ENCODE results near the gene NUFIP2. TPM values are rescaled to one million over a fixed set of nuclear protein-coding genes. Genes with fewer than 3 reads are reported as not detected.
"Not testable (repeated sequence)": the region's sequence is repeated elsewhere in the genome, so short reads cannot be mapped to it uniquely, and the experiment has no call there.

Gene NUFIP2
- total RNA-seq, 2 experiments from 2014 or later, result 66.9 to 85.4 TPM

DNA sequence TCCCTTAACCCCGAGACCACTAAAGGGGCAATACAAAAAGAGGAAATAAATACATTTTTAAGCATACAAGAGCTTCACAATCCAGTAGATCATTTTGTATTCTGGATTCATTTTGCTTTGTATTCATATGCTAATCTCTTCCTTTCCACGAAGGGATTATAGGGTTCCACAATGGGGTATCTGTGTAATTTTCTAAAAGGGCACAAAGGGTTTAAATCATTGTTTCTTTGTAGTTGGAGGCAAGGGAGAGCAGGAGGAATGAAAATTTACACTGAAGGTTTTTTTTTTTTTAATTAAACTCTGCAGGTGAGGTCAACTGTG, 592 bp upstream of the NUFIP2 start:
- DNase-seq, result no peak
- Mint-ChIP-seq H3K9me3 (no peaks in the 10 kb centered on the region), H3K27ac (peak overlapping the region; percentile 99), H3K4me3 (peak overlapping the region; percentile 97), H3K36me3 (ENCODE audit: low read depth) (peaks cover 22% of the 10 kb centered on the region), H3K27me3 (no peaks in the 10 kb centered on the region), H3K4me1 (peaks cover 26% of the 10 kb centered on the region)
- ChIA-PET POLR2A (interaction anchor here (0.9 to 1.0 kb wide), 3 partner anchors 13 to 155 kb away, joined by 3 to 4 read pairs (median 3); no protein-coding TSS in a partner anchor), CTCF (interaction anchor here (0.9 to 1.3 kb wide), 7 partner anchors 9 to 149 kb away, joined by 3 to 6 read pairs (median 4); partner anchors contain the start of gene MYO18A)

DNA sequence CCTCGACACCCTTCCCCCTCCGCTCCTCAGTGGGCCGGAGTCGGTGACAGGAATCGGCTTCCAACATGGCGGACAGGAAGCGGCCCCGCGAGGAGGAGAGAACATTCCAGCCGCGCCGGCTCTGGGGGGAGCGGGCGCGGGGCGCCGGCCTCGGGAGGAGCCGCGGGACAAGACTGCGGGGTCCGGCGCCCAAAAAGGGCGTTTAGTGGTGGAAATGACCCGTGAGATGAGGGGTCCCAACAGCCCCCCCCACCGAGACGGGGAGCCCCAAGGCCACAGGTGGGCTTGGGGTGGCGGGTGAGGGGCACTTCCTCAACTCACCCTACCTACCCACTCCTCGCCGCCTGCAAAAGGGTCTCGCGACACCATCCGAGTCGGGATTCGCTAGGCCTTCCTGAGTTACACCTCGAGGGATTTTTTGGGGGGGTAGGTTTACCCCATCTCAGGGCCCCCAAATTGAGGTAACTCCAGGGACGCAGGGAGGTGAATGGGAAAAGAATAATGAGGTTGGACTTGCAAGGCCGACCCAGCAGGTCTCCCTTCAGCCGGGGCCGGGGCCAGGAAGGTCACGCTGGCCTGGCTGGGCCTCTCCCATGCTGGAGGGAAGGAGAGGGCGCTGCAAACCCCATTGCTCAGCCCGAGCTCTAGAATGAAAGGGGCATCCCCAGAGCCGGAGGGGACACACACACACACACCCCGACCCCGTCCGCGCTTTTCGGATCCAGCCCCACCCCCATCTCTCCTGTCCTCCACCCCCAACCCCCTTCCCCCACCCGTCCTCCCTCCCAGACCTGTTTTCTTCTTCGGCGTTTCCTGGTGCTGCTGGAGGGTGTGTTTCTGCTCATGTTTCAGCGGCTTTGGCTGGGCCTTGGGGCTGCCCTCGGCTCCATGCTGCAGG, 707 bp downstream of the NUFIP2 start:
- POLR2A ChIA-PET, result interaction anchor here (0.6 to 1.0 kb wide), 3 partner anchors 12 to 153 kb away, joined by 3 to 4 read pairs (median 3); no protein-coding TSS in a partner anchor

DNA sequence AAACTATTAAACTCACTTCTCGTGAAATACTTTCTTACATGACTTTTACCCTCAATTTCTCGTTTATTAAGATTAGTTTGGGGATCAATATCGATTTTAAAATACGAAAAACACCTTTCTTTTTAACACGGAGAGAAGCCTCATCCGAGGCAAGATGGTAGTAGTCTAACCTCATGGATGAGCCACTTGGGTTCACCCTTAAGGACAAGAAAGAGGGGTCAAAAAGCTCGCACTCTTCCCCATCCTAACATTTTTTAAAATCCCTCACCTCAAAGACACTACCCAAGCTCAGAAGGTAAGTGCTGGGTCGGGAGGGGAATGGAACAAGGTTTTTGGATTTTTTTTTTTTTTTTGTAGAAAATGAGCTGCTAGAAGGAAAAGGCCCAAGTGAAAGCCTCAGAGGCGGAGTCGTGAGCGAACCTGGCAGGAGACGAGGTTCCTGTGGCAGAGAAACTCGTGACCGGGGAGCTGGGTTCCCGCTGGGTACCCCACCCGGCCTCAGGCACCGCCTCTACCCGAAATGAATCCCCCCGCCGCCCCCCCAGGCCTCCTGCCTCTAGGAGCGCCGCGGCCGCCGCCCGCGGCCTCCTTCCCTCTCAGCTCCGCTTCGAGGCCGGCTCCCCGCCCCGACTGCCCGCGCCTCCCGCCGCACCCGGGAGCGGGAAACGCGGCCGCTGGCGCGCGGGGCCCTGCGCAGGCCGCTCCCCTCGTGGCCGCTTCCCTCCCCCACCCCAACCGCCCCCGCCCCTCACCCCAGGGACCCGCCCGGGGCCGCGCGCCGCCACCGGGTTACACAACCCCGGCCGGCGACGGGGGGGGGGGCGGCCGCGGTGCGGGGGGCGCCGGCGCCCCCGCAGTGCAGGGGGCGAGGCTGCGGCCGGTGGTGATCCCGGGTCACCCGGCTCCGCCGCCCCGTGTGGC, 1.6 kb downstream of the NUFIP2 start:
- peaks cover 42% of the 10 kb centered on the region for H3K36me3 Mint-ChIP-seq (ENCODE audit: low read depth)
- DNase-seq, result peak; percentile 59
- peak overlapping the region; percentile 97 for H3K4me3 Mint-ChIP-seq
- peak overlapping the region; percentile 99 for H3K27ac Mint-ChIP-seq
- POLR2A ChIA-PET, result no interaction called here
- no peaks in the 10 kb centered on the region for H3K27me3 Mint-ChIP-seq
- H3K4me1 Mint-ChIP-seq, result peaks cover 46% of the 10 kb centered on the region
- CTCF ChIA-PET, result interaction anchor here (0.6 to 3.3 kb wide), 7 partner anchors 12 to 349 kb away, joined by 3 to 26 read pairs (median 4); no protein-coding TSS in a partner anchor
- H3K9me3 Mint-ChIP-seq, result no peaks in the 10 kb centered on the region

More for the DNA sequence above, 707 bp downstream of the NUFIP2 start:
- peak; percentile 62 for DNase-seq
- H3K4me3 Mint-ChIP-seq, result peak overlapping the region; percentile 97
- H3K27ac Mint-ChIP-seq, result peak overlapping the region; percentile 99
- no peaks in the 10 kb centered on the region for H3K27me3 Mint-ChIP-seq
- peaks cover 38% of the 10 kb centered on the region for H3K4me1 Mint-ChIP-seq
- peaks cover 33% of the 10 kb centered on the region for H3K36me3 Mint-ChIP-seq (ENCODE audit: low read depth)
- CTCF ChIA-PET, result interaction anchor here (0.6 to 3.3 kb wide), 10 partner anchors 12 to 348 kb away, joined by 3 to 26 read pairs (median 4); partner anchors contain the start of gene MYO18A
- no peaks in the 10 kb centered on the region for H3K9me3 Mint-ChIP-seq

DNA sequence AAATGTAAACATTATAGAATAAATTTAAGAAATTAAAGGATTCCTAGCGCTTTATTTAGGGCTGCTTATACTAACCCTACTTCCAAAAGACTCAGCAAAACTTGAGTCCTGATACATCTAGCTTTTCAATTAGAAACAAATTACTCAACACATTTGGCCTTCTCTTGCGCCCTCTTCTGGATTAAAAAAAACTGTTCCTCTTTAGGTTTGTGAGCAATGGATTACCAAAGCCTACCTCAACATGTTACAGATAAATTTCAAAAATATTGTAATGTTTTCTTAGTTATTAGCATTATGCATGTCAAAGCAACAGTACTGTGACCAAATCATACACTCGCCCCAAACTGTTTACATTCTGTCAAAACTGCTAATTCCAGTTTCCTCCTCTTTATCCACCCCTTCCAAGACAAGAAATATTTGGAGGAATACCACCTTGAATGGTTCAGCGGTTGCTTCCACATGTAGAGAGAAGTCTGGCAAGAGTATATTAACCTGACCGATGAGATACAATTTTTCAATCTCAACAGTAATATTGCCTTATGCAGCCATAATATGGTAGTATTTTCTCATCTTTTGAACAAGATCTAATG, 2.7 kb downstream of the NUFIP2 start:
- POLR2A ChIA-PET, result no interaction called here
- Mint-ChIP-seq H3K4me3 (peak overlapping the region; percentile 89), H3K4me1 (peaks cover 57% of the 10 kb centered on the region), H3K27me3 (no peaks in the 10 kb centered on the region), H3K27ac (peak overlapping the region; percentile 91), H3K9me3 (no peaks in the 10 kb centered on the region), H3K36me3 (ENCODE audit: low read depth) (peaks cover 53% of the 10 kb centered on the region)
- CTCF ChIA-PET, result interaction anchor here (0.6 to 3.3 kb wide), 14 partner anchors 11 to 814 kb away, joined by 3 to 26 read pairs (median 4); no protein-coding TSS in a partner anchor
- DNase-seq, result peak; percentile 54

DNA sequence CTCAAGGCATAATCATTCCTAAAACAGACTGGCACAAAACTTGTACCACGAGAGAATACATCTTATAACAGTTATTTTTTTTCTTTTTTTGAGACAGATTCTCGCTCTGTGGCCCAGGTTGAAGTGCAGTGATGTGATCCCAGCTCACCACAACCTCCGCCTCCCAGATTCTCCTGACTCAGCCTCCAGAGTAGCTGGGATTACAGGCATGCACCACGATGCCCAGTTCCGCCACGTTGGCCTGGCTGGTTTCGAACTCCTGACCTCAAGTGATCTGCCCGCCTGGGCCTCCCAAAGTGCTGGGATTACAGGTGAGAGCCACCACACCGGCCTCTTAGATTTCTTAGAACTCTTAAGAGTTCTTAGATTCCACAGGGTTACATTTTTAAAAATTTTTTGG, 4.1 kb downstream of the NUFIP2 start:
- peaks cover 67% of the 10 kb centered on the region for H3K36me3 Mint-ChIP-seq (ENCODE audit: low read depth)
- H3K4me1 Mint-ChIP-seq, result peaks cover 59% of the 10 kb centered on the region
- no peak overlapping the region for H3K27ac Mint-ChIP-seq
- CTCF ChIA-PET, result interaction anchor here (0.8 to 3.3 kb wide), 6 partner anchors 10 to 166 kb away, joined by 3 to 26 read pairs (median 6); no protein-coding TSS in a partner anchor
- no peaks in the 10 kb centered on the region for H3K9me3 Mint-ChIP-seq
- POLR2A ChIA-PET, result no interaction called here
- no peak overlapping the region for H3K4me3 Mint-ChIP-seq
- no peaks in the 10 kb centered on the region for H3K27me3 Mint-ChIP-seq
- DNase-seq, result no peak

DNA sequence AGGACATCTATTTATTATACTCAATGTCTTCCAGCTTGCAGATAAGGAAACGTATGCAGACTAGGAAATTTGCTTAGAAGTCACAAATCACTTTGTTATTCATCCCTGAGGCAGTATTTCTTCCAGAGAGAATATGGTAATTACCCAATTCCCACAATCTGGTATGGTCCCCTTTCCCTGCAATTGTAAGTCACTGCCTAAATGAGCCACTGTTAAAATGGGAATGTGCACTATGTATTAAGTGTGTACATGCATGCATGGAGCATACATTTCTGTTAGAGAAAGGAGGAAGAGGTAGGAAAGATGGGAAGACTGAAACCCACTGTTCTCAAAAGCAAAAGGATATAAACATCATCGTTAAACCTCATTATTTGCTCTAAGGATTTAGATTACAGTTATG, 10.0 kb downstream of the NUFIP2 start:
- POLR2A ChIA-PET, result no interaction called here
- peaks cover 52% of the 10 kb centered on the region for H3K4me1 Mint-ChIP-seq
- CTCF ChIA-PET, result interaction anchor here (1.0 kb wide), 1 partner anchor 334 kb away, joined by 4 read pairs; no protein-coding TSS in a partner anchor
- no peak overlapping the region for H3K27ac Mint-ChIP-seq
- peaks cover 16% of the 10 kb centered on the region for H3K9me3 Mint-ChIP-seq
- H3K4me3 Mint-ChIP-seq, result no peak overlapping the region
- no peaks in the 10 kb centered on the region for H3K27me3 Mint-ChIP-seq
- H3K36me3 Mint-ChIP-seq (ENCODE audit: low read depth), result peaks cover 91% of the 10 kb centered on the region
- DNase-seq, result no peak

DNA sequence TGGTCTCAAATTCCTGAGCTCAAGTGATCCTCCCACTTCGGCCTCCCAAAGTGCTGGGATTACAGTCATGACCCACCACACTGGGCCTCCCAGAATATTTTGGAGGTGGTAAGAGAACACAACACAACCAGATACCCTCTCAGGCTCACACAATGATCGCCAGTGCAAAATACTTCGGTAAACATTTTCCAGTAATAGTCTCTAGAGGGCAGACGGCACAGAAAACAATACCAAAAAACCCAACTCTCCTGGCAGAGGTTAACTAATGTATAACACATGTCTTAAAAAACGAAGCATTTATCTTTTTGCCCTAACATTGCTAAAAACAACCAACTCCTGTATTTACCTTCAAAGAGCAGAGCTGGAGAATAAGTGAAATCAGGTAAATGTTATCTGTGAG, 10.5 kb downstream of the NUFIP2 start:
- no peak for DNase-seq
- CTCF ChIA-PET, result interaction anchor here (1.0 kb wide), 1 partner anchor 334 kb away, joined by 4 read pairs; no protein-coding TSS in a partner anchor
- POLR2A ChIA-PET, result no interaction called here
- Mint-ChIP-seq H3K27me3 (no peaks in the 10 kb centered on the region), H3K27ac (no peak overlapping the region), H3K9me3 (peaks cover 21% of the 10 kb centered on the region), H3K4me1 (peaks cover 48% of the 10 kb centered on the region), H3K36me3 (ENCODE audit: low read depth) (peaks cover 91% of the 10 kb centered on the region), H3K4me3 (no peak overlapping the region)

DNA sequence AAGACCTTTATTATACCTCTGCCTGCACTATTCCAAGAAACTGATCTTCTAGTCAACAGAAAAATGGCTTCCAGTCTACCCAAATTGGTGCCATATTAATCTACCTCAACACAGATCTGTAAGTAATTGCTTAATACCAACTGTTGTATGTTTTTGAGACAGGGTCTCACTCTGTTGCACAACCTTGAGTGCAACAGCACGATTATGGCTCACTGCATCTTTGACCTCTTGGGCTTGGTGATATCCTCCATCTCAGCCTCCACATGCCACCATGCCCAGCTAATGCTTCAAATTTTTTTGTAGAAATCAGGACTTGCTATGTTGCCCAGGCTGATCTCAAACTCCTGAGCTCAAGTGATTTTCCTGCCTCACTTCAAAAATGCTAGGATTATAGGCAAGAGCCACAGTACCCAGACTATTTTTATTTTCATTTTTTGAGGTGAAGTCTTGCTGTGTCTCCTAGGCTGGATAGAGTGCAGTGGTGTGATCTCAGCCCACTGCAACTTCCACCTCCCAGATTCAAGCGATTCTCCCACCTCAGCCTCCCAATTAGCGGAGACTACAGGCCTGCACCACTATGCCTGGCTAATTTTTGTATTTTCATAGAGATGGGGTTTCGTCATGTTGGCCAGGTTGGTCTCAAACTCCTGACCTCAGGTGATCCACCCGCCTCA, 14.4 kb downstream of the NUFIP2 start:
- Mint-ChIP-seq H3K9me3 (peaks cover 21% of the 10 kb centered on the region), H3K36me3 (ENCODE audit: low read depth) (peaks cover 91% of the 10 kb centered on the region), H3K4me3 (no peak overlapping the region), H3K4me1 (peaks cover 39% of the 10 kb centered on the region), H3K27me3 (no peaks in the 10 kb centered on the region), H3K27ac (no peak overlapping the region)
- no peak for DNase-seq
- ChIA-PET CTCF (interaction anchor here (0.8 to 5.3 kb wide), 5 partner anchors 11 to 131 kb away, joined by 3 to 26 read pairs (median 3); no protein-coding TSS in a partner anchor), POLR2A (no interaction called here)

DNA sequence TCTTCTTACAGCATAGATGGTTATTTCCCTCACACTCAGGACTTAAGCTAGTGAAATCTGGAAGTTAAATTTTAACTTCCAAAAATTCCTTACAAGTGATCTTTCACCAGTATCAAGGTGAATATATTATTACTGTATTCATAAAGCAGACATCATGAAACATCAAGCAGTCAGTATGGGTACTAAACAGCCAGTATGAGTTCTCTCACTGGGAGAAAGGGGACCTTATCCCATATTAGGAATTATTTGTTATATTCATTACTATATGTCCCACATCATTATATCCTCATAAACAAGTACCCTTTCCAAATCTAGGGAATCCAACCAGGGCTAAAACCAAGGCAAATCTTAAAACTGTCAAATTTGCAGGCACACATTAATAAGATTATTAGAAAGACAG, 15.3 kb downstream of the NUFIP2 start:
- no peak for DNase-seq
- Mint-ChIP-seq H3K27ac (no peak overlapping the region), H3K4me3 (no peak overlapping the region), H3K9me3 (peaks cover 18% of the 10 kb centered on the region), H3K4me1 (peaks cover 38% of the 10 kb centered on the region), H3K27me3 (no peaks in the 10 kb centered on the region), H3K36me3 (ENCODE audit: low read depth) (peaks cover 94% of the 10 kb centered on the region)
- ChIA-PET POLR2A (interaction anchor here (0.6 kb wide), 1 partner anchor 25 kb away, joined by 4 read pairs; no protein-coding TSS in a partner anchor), CTCF (interaction anchor here (0.6 to 5.3 kb wide), 4 partner anchors 13 to 227 kb away, joined by 3 to 26 read pairs (median 3); no protein-coding TSS in a partner anchor)

DNA sequence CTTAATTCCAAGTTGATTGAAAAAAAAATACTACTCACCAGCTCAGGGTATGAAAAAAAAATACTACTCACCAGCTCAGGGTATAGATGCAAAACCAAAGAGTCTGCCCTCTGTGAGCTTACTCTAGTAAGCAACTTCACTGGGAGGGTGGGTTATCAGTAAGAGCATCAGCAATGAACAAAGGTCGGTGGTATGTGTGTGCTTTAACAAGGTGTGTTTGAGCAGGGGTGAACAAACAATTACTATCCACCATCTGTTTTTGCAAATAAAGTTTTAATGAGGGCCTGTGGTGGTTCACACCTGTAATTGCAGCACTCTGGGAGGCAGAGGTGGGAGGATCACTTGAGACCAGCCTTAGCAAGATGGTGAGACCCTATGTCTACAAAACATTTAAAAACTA, 20.0 kb downstream of the NUFIP2 start:
- H3K36me3 Mint-ChIP-seq (ENCODE audit: low read depth), result peaks cover 69% of the 10 kb centered on the region
- ChIA-PET POLR2A (no interaction called here), CTCF (interaction anchor here (1.7 kb wide), 1 partner anchor 17 kb away, joined by 6 read pairs; no protein-coding TSS in a partner anchor)
- peaks cover 4% of the 10 kb centered on the region for H3K9me3 Mint-ChIP-seq
- no peaks in the 10 kb centered on the region for H3K27me3 Mint-ChIP-seq
- no peak overlapping the region for H3K4me3 Mint-ChIP-seq
- H3K27ac Mint-ChIP-seq, result no peak overlapping the region
- H3K4me1 Mint-ChIP-seq, result peaks cover 32% of the 10 kb centered on the region
- DNase-seq, result no peak

DNA sequence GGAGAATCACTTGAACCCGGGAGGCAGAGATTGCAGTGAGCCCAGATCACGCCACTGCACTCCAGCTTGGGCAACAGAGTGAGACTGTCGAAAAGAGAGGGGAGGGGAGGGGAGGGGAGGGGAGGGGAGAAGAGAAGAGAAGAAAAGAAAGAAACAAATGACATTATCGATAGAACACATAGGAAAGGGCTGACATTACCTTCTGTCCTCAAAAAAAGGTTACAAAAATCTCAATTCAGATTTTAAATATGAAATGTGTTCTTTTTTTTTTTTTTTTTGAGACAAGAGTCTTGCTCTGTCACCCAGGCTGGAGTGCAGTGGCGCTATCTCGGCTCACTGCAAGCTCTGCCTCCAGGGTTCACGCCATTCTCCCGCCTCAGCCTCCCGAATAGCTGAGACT, 22.0 kb downstream of the NUFIP2 start:
- POLR2A ChIA-PET, H3K4me3 Mint-ChIP-seq, CTCF ChIA-PET, H3K27me3 Mint-ChIP-seq, H3K9me3 Mint-ChIP-seq, DNase-seq, H3K27ac Mint-ChIP-seq: not testable (repeated sequence)
- peaks cover 57% of the 10 kb centered on the region for H3K36me3 Mint-ChIP-seq (ENCODE audit: low read depth)
- peaks cover 25% of the 10 kb centered on the region for H3K4me1 Mint-ChIP-seq

Measured in activated CD4-positive, alpha-beta T cell treated with anti-CD3 and anti-CD28 coated beads, Interleukin-2, amount 10 ng/mL, durations not matched to agents 7 days and 5 days (primary cell).